Posterior vena cava (tissue), 2 donors: ENCODE measurements around the gene VMAC. TPM values are rescaled to one million over a fixed set of nuclear protein-coding genes. Genes with fewer than 3 reads are reported as not detected.

Experiments
- DNase-seq: peaks from one replicate; pipeline ENCODE4 v3.0.0-alpha.2; 2020; ENCODE audit warnings: low spot score
- intact Hi-C, 2 donors: fragments of 100-400 bp; cut with DNase I; formaldehyde crosslinking; loops; one replicate each; pipeline versions ENCODE4 v1.14.1 to v1.14.2; 2022 to 2023
- total RNA-seq, 2 donors: library from RNA; stranded (reverse); fragmentation: NEBNext Ultra II Directional; extraction: Animal tissue kit (Norgen Biotek cat#: 25700); gene quantifications; one replicate each; pipeline ENCODE4 v1.2.1, GENCODE V29; 2021
- donor health status: DM: yes; HTN: yes; CAD: no.
- donor health status: DM: yes; HTN: yes; CAD: no.

Gene VMAC
- total RNA-seq, 2 donors from 2014 or later = 2.4 to 5.0 TPM

DNA sequence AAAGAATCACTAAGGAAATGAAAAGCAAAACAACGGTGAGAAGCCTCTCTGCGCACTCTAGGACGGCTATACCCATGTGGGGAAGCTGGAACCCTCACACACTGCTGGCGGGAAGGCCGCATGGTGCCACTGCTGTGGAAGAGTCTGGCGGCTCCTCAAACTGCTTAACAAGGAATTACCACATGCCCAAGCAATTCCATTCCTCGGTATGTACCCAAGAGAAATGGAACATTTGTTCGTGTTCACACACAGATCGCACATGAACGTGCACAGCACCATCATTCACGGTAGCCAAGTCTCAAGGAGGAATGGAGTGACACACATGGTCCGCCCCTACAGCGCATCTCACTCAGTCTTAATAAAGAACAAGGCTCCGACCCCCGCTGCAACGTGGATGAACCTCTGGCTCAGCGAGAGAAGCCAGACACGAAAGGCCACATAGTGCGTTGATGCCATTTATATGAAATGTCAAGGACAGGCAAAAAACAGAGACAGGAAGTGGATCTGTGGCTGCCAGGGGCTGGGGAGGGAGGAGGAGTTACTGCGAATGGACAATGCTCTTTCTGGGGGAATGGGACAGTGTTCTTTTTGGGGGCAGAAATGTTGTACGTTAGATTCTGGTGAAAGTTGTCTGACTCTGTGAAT, 17.0 kb downstream of the VMAC start:
- DNase-seq = no peak
- intact Hi-C loops = no loop called here

DNA sequence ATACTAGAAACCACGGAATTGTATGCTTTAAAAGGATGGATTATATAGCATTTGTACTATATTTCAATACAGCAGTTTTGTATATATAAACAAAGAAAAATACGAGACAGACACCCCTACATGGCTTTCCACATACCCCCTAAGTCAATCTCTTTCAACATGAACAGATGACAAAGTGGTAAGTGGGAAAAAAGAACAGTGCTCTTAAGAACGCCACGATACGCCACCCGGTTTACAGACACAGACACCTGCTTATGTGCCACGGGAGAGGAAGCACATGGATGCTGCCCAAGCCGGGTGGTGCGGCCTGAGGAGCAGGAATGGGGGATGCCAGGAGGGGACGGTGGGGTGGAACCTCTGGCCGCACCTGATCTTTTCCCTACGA, 17.5 kb downstream of the VMAC start:
- intact Hi-C loops = no loop called here
- DNase-seq = no peak

DNA sequence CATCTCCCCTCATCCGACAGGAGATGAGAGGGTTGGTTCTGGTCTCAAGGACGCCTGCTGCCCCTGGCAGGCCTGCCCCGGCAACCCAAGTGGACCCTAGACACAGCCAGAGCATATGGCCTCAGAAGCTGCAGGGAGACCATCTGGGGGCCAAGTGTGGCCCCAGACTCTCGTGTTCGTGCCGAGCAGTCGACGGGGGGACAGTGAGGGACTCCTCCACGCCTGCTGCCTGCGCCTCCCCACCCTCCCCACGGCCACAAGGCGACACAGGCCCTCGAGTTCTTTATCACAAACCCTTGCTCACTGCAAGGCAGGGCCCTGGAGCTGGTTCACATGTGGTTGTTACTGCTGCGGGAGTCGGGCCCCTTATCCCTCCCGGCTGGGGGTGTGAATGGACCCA, 18.7 kb downstream of the VMAC start:
- no peak for DNase-seq
- intact Hi-C loops = no loop called here

DNA sequence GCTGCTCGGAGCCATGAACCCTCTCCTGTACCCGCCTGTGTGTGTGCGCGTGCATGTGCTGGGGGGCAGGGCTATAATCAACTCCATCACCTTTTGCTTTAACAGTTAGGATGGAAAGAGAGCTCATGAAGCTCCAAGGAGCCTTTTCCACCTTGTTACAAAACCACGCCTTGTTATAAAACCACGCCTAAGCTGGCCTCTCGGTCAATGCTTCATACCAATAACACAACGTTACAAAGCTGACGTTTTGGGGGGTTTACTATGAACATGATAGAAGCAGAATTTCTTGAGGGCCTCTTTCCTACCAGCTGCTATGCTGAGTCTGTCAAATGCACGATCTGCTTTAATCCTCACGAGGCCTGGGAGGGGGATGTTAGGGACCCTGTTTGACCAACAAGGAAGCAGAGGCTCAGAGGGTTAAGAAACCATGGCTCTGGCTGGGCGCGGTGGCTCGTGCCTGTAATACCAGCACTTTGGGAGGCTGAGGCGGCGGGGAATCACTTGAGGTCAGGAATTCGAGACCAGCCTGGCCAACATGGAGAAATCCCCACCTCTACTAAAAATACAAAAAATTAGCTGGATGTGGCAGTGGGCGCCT, 21.3 kb downstream of the VMAC start:
- no peak for DNase-seq
- intact Hi-C loops = no loop called here

DNA sequence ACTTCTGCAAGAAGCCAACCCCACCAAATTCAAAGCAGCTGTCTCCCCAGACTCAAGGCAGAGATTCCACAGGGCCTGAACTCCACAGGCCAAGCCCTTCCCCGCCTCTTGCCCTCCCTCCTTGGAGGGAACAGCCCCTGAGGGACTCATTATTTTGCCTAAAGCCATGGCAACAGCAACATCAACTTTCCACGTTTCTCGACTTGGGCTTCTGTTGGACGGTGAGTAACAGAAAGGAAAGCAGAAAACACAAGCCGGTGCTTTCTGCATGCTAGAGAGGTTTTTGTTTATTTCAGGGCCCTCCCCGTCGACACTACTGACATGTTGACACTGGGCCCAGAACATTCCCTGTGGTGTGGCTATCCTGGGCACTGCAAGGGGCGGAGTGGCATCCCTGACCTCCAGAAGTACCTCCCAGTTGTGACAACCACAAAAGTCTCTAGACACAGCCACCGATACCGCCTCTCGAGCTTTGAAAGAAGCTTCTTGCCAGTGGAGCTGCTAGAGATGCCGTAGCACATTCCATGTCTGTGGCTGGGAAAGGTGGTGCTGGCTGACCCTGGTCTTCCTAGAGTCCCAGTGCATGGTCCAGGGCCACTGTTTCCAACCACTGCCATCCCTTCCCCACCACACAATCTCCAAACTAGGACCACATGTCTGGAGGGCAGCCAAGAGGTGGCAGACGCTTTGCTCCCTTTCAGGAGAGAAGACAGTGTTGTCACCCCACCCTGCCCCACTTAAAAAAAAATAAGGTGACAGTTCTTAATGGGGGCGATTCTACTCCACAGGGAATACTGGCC, 22.2 kb downstream of the VMAC start:
- intact Hi-C loops = no loop called here
- DNase-seq = peak; percentile 90

DNA sequence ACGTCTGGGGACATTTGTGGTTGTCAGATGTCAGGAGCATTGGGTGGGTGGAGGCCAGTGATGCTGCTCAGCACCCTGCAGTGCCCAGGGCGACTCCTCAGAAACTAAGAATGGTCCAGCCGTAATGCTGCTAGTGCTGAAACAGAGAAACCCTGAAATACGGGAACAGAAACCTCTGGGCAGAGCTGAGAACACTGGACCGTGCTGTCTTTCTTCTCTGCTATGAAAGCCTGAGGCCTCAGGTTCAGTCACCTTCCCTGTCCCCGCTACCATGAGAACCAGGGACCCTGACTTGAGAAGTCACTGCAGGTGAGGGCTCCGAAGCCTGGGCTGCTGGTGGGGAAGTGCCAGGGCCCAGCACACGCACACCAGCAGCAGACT, 22.8 kb downstream of the VMAC start:
- DNase-seq = no peak
- intact Hi-C loops = no loop called here

DNA sequence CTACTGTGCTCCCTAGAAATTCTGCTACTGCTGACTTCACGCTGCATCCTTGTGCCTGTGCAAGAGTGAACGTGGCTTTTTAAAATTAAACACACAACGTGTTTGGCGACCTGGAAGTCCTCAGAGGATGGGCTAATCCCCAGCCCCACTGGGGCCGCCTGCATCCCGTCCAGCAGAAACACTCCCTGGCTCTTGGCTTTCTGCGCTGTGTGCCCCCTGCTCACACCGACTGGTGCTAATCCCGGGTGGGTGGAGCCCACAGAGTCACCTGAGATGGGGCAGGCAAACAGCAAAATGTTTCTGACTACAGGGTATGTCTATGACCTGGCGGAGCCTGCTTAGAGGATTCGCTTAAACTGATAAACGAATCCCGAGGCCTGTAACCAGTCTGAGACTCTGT, 24.5 kb downstream of the VMAC start:
- intact Hi-C loops = no loop called here
- no peak for DNase-seq

DNA sequence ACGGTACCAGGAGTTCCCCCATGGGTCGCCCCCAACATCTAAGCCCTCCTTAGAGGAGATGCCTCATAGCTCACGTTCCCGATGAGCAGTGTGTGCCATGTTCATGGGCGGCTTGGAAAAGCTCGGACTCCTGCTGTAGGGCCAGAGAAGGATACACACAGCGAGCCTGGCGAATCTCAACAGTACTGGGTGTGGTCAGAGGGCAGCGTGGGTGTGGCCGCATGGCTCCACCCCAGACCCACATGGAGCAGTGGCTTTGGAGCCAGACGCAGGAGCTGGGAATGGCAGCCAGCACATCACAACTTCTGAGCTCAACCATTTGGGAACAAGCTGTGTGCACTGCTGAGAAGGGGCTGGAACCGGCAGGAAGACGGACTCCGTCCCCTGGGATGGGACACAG, 25.0 kb downstream of the VMAC start:
- intact Hi-C loops = no loop called here

DNA sequence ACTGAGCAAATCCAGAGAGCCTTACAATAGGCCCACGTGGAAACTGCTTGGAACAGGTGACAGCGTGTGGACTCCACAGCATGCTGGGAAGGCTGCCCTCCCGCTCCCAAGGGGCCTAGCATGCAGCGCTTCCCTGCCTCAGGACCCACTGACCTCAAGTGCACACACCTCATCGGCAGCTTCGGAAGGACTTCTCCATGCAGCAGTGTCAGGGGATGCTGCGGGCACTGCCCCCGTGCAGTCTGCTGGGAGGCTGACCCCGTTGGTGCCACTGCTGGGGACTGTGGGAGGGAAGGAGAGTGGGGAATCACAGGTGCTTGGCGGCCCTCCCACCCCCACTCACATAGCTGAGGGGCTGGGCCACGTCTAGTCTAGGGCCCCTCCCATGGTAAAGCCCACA, 26.6 kb downstream of the VMAC start:
- DNase-seq = no peak
- intact Hi-C loops = no loop called here

More for the DNA sequence above, 25.0 kb downstream of the VMAC start:
- DNase-seq = no peak

DNA sequence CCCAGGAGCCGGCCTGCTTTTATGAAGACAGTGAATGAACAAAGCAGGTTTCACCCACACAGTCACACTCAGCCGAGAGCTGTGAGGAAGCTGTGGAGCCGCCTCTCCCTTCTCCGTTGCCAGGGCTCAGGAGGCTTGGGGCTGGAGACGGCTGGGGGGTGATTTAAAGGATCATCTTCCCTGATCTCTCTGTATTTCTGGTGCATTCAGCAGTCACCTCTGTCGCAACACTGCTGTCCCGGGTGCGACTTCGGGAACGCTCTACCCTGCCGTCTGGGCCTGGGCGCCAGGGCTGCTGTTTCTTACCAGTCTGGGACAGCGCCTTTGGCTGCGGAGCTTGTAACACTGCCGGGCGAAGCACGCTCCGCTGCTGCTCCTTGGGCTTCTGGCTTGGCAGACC, 27.5 kb downstream of the VMAC start:
- DNase-seq = no peak
- intact Hi-C loops = no loop called here

DNA sequence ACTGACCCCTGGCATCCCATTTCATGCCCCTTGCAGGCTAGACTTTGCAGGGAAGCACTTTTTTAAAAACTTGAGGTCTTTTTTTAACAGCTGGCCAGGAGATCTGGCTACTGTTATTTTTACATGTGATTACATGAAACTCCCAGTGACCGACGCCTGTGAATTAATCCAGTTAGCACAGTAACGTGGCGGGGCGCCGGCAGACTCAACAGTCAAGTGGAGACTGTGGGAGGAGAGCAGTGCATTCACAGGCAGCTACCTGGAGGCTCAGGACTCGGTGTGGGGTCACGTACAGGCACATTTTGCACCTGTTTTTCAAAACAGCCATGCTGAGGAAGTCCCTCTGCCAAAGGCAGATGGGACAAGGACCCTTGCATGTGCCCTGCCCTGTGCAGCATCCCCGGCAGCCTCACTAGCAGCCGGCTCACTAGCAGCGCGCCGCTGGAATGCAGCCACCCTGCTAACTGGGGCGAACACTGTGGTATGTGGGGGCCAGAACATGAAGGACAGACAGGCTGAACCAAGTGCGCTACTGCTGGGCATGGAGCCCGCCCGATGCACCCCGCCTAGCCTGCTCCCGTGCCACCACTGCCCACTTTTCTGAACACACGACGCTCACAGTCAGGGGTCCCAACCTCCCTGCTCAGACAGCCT, 28.1 kb downstream of the VMAC start:
- intact Hi-C loops = no loop called here
- no peak for DNase-seq

DNA sequence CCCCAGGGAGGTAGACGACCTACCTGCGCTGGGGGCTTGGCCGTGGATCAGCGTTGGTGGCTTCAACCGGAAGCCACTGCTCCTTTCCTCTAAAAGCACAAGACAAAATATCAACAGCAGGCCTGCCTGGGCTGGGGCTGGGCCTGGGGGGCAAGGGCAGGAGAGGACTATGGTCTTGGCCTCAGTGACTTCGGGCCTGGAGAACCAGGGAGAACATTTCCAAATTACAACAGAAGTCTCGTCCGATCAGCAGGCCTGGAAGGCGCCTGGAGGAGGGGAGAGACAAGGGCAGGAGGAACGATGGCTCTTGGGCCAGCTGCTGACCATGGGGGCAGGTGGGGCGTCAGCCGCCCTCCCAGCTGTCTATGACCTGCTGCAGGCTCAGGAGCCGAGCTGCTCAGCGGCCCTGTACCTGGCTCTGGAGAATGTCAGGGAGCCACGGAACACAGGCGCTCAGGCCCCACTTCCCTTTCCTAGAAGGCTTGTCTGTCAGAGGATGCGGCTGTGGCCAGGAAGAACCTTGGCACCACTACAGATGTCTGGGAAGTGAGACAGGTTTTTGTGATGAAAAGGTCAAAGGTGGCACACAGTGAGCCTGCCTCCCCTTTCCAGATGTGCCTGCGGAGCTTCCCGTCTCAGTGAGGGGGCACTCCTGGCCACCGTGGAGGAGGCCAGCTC, 28.9 kb downstream of the VMAC start:
- intact Hi-C loops = no loop called here
- no peak for DNase-seq

DNA sequence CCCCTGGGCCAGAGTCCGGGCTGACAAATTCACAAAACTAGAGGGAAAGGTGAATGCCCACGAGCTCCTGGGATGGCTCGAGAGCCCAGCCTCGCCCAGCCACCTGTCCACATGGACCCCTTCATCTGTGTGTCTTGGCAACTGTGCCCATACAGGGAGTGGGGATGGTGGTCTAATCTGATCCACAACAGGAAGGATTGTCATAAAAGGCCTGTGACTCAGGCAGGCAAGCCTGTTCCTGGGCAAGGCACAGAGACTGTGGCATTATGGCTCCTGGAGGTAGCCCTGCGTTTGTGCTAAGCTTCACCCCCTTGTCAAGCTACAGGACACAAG, 29.4 kb downstream of the VMAC start:
- DNase-seq = no peak
- intact Hi-C loops = no loop called here

DNA sequence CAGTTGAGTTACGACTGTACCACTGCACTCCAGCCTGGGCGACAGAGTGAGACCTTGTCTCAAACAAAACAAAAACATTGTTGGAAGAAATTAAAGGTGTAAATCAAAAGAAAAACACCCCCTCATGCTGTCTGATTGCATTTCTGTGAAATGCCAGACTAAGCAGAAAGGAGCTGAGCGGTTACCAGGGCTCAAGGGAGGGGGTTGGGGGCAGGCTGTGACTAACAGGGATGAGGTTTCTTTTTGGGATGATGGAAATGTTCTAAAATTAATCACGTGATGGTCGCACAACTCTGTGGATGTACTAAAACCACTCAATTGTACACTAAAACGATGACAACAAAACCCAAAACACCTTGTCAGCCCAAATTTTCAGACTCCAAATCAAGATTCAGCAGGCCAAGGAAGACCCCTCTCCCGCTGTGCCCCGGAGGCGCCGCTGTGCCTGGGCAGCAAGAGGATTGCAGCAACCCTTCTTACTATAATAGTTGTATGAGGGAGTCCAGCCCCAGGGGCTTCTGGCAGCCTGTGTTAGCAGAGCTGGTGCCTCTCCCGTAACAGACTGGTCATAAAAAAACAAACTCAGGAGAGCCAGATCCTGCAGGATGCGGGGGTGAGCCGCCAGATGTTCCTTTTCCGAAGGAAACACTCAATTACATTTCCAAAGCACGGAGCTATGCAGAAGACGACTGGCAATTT, 30.3 kb downstream of the VMAC start:
- DNase-seq = no peak
- intact Hi-C loops = no loop called here

DNA sequence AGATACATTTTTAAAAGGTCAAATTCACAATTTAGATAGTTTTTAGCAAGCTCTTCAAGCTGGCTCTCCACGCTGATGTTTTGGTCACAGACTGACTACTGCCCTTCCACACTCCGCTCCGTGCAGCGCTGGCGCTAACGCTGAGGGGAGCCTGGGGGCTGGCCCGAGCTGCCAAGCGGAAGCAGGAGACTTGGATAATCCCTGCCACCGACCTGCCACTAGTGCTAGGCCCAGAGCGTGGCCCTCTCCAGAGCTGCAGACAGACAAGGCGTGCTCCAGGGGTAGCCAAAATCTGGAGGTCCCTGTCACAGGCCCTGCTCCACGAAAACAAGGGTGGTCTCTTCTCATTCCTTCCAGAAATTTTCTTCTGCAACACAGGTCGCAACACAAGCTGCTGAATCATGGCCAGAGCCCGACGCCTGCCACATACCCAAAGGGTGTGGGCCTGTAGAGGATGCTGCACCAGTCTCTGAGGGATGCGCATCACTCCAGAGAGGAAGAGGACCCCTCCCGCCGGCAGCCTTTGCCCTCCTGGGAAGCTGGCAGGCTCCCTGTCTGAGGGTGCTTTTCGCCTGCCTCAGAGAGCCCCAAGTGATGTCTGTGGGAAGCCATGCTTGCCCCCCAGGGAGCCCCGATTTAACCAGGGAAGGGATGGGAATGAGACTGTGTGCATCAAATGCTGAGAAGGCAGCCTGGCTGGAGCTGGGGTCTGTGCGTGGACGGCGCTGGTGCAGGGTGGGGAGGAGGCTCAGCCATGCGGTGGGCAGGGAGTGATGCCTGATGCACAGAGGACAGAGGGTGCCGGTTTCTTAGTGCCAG, 31.0 kb downstream of the VMAC start:
- intact Hi-C loops = no loop called here

DNA sequence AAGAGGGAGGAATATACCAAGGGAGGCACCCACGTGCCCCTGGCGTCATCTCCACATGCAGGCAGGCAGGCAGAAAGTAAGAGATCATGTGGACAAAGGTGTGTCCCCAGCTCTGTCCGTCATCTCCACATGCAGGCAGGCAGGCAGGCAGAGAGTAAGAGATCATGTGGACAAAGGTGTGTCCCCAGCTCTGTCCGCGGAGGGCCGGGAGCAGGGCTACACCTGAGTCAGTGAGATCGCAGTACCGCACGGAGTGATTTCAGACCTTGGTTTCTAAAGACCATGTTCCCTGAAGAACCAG, 31.6 kb downstream of the VMAC start:
- intact Hi-C loops = no loop called here
- no peak for DNase-seq

More for the DNA sequence above, 31.0 kb downstream of the VMAC start:
- DNase-seq = no peak

DNA sequence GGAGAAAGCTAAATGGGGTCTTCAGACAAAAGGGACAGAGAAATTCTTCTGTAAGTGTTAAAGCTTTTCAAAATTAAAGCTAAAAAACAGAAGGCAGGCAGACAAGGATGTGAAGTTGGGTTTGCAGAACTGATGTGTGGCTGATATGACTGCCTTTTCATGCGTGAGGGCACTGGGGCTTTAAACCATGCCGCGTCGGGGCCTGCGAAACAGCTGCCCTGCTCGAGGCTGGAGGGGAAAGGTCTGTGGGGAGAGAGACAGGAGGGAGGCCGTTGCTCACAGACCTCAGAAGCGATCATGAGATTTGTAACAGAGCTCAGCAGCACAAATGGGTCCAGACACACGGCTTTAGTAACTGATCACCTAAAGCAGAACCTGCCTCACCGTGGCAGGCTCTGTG, 32.9 kb downstream of the VMAC start:
- DNase-seq = no peak
- intact Hi-C loops = no loop called here

DNA sequence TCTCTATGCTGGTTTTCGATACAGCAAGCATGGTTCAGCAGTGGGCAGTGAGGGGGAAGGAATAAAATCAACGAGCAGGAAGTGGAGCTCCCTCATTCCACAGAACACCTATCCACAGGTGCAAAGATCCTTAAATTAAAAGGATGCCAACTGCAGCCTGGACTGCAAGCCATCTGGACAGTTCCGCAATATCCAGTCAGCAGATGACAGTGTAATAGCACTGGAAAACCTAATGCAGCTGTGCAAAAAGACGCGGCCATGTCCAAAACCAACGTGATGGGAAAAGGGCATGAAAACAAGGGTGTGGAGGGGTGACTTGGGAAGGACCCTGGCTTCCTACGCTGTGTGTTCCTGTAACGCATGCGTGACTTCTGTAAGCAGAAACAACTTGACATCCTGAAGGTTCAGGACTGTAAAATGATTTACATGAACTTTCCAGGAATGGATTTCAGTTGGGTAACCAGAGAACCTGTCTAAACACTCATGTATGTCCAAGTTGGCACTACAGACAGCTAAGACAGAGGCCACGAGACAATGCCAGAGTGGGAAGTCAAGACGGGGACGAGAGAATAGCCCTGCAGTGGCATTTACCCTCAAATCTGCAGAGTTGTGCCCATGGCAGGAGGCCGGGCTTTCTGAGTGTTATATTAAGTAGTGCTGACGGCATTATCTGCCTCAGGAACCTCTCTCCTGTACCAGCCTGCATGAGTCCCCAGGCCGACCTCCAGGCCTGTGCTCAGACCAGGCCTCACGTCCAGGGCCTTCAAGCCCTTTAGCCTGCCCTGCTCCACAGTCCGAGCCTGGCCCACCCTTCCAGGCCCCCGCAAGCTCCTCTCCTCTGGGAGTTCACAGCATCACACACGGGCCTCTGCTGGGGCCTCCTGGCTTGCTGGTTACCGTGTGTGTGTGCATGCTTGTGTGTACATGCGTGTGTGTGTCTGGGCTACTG, 35.9 kb downstream of the VMAC start:
- intact Hi-C loops = no loop called here
- DNase-seq = no peak
